PC-9 (cell line): ENCODE results near the gene MLX. TPM values are rescaled to one million over a fixed set of nuclear protein-coding genes. Genes with fewer than 3 reads are reported as not detected.

Experiments
- BruUV-seq: library from RNA; stranded (reverse); fragments of 400-500 nt; replicated peaks from 2 replicates; lab custom pipeline; 2021; lab: Mats Ljungman, UMichigan
- CTCF ChIA-PET: fragments of 300-600 bp; sonication (Branson Sonifier 250); formaldehyde crosslinking; loops from one replicate; lab custom pipeline; 2022; ENCODE audit warnings: antibody characterized with exemption; lab: Charles Lee
- POLR2A ChIA-PET: fragments of 300-600 bp; sonication (Branson Sonifier 250); formaldehyde crosslinking; loops from one replicate; lab custom pipeline; 2022; ENCODE audit warnings: antibody characterized with exemption; ENCODE audit not compliant: unreplicated experiment; lab: Charles Lee
- DNase-seq, 2 experiments: peaks; one replicate each; pipeline versions ENCODE4 v3.0.0 to v3.0.0-alpha.2; 2015 to 2022; ENCODE audit warnings: mixed read lengths in 1 of 2
- H2AFZ ChIP-seq: fragments of 200-600 bp; sonication (generic); 2 replicates; pipeline ENCODE4 v1.8.1; 2017; ENCODE audit warnings: antibody characterized with exemption
- H3F3A ChIP-seq: fragments of 200-600 bp; sonication (generic); 2 replicates; pipeline ENCODE4 v1.8.1; 2017; ENCODE audit warnings: antibody characterized with exemption, mild to moderate bottlenecking, low read depth; ENCODE audit not compliant: insufficient read depth
- H3K27ac ChIP-seq: fragments of 200-600 bp; sonication (generic); 2 replicates; pipeline ENCODE4 v1.6.1; 2016; ENCODE audit warnings: mixed run types
- H3K27me3 ChIP-seq: fragments of 200-600 bp; sonication (generic); 2 replicates; pipeline ENCODE4 v1.6.1; 2016; ENCODE audit warnings: low read depth, mixed run types; ENCODE audit not compliant: insufficient read depth
- H3K36me3 ChIP-seq: fragments of 200-600 bp; sonication (generic); 2 replicates; pipeline ENCODE4 v1.6.1; 2016; ENCODE audit warnings: low read depth, mixed run types
- H3K4me1 ChIP-seq: fragments of 200-600 bp; sonication (generic); replicated peaks from 2 replicates; pipeline ENCODE4 v1.6.1; 2016; ENCODE audit warnings: mixed run types; ENCODE audit not compliant: insufficient read depth
- H3K4me2 ChIP-seq: fragments of 200-600 bp; sonication (generic); 2 replicates; pipeline ENCODE4 v1.6.1; 2017; ENCODE audit warnings: mixed run types
- H3K4me3 ChIP-seq: fragments of 200-600 bp; sonication (generic); 2 replicates; pipeline ENCODE4 v1.6.1; 2016; ENCODE audit warnings: mixed run types
- H3K79me2 ChIP-seq: fragments of 200-600 bp; sonication (generic); 2 replicates; pipeline ENCODE4 v1.6.1; 2017; ENCODE audit warnings: low read depth, mixed run types
- H3K9me2 ChIP-seq: fragments of 200-600 bp; sonication (generic); 2 replicates; pipeline ENCODE4 v1.8.1; 2017; ENCODE audit warnings: mild to moderate bottlenecking; ENCODE audit not compliant: insufficient read depth
- H3K9me3 ChIP-seq: fragments of 200-600 bp; sonication (generic); 2 replicates; pipeline ENCODE4 v1.8.1; 2016; ENCODE audit warnings: low read depth; ENCODE audit not compliant: insufficient read depth
- H4K20me1 ChIP-seq: fragments of 200-600 bp; sonication (generic); 2 replicates; pipeline ENCODE4 v1.8.1; 2017; ENCODE audit not compliant: insufficient read depth
- EZH2 ChIP-seq: fragments of 200-600 bp; sonication (generic); IDR thresholded peaks from 2 replicates; pipeline ENCODE4 v1.8.0; 2017; ENCODE audit warnings: antibody characterized with exemption, low read depth
- intact Hi-C: fragments of 100-400 bp; cut with micrococcal nuclease; formaldehyde crosslinking; loops from one replicate; pipeline ENCODE4 v1.10.0; 2022; ENCODE audit not compliant: unreplicated experiment
- total RNA-seq: library from RNA; stranded (reverse); gene quantifications from 2 replicates; pipeline ENCODE4 v1.2.3, GENCODE V29; 2021
- TF ChIP-seq, protein P1 (sequence below): fragments of 200-600 bp; sonication (generic); conservative IDR thresholded peaks from 2 replicates; pipeline ENCODE4 v1.6.1; 2017; ENCODE audit warnings: mixed run types, antibody characterized with exemption, mild to moderate bottlenecking, moderate library complexity

The MLX gene
- total RNA-seq, 1 experiment from 2014 or later, result 26.0 TPM

DNA sequence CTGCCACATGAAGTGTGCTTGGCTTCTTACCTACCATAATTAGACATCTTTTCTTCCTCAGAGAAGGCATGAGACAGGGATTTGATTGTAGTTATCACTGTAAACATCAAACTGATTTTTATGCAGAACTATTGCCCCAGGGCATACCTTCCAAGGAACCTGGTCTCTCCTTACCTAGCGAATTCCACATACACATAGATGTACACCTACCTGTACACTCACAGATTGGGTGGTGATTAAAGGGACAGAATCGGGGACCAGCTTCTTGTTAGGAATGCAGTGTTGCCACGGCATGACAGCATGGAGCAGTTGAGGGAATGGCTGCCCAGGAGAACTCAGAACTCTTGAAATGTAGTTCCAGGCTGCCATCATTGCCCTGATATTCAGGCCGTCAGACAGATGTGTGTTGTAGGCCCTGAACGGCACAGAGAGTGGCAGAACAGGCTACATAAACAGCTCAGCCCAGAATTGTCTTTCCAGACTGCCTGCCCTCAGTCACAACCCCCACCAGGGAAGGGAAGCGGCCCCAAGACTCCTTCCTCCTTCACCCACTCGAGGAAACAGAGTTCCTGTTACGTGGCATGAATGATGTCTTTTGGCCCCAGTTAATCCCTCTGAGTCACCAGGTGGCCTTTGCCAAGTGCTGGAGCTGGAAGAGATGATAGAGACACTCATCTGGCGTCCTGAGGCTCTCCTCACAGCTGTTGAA is 48.7 kb upstream of the MLX start:
- DNase-seq, result peak; percentile 74 to 94
- H3K4me1 ChIP-seq, result peaks cover 53% of the 10 kb centered on the region
- peak overlapping the region; percentile 67 for H3K4me2 ChIP-seq
- no peak for TF ChIP-seq EZH2
- TF ChIP-seq, protein P1, sequence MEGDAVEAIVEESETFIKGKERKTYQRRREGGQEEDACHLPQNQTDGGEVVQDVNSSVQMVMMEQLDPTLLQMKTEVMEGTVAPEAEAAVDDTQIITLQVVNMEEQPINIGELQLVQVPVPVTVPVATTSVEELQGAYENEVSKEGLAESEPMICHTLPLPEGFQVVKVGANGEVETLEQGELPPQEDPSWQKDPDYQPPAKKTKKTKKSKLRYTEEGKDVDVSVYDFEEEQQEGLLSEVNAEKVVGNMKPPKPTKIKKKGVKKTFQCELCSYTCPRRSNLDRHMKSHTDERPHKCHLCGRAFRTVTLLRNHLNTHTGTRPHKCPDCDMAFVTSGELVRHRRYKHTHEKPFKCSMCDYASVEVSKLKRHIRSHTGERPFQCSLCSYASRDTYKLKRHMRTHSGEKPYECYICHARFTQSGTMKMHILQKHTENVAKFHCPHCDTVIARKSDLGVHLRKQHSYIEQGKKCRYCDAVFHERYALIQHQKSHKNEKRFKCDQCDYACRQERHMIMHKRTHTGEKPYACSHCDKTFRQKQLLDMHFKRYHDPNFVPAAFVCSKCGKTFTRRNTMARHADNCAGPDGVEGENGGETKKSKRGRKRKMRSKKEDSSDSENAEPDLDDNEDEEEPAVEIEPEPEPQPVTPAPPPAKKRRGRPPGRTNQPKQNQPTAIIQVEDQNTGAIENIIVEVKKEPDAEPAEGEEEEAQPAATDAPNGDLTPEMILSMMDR, result no peak
- H3K27ac ChIP-seq, result peak overlapping the region; percentile 89
- no peaks in the 10 kb centered on the region for H3K9me2 ChIP-seq
- no peaks in the 10 kb centered on the region for H3K79me2 ChIP-seq
- no peaks in the 10 kb centered on the region for H3K27me3 ChIP-seq
- H3K4me3 ChIP-seq, result peak overlapping the region; percentile 16; the same call in 1 of the 2 replicates
- H3K36me3 ChIP-seq, result 0 out of 2 replicates have a peak, but pooled peaks cover 3% of the 10 kb centered on the region
- ChIA-PET CTCF (interaction anchor here (0.5 to 2.3 kb wide), 7 partner anchors 9 to 193 kb away, joined by 3 to 18 read pairs (median 5); no protein-coding TSS in a partner anchor), POLR2A (interaction anchor here (0.6 to 2.0 kb wide), 5 partner anchors 9 to 284 kb away, joined by 3 to 11 read pairs (median 7); partner anchors contain the start of genes CAVIN1 and STAT3)
- peaks cover 47% of the 10 kb centered on the region for H3F3A ChIP-seq
- no peak overlapping the region for H2AFZ ChIP-seq
- no TSS peak for BruUV-seq
- intact Hi-C loops, result loop anchor here (5.0 kb wide), 3 partner anchors 61 to 551 kb away; partner anchors contain the start of genes ATP6V0A1 and CNP
- no peaks in the 10 kb centered on the region for H3K9me3 ChIP-seq
- H4K20me1 ChIP-seq, result no peaks in the 10 kb centered on the region

GRCh38 chr17:42518755-42519545 is 48.0 kb upstream of the MLX start:
- no peak overlapping the region for H2AFZ ChIP-seq
- peak overlapping the region; percentile 5; the same call in 1 of the 2 replicates for H3K4me3 ChIP-seq
- no peaks in the 10 kb centered on the region for H3K9me2 ChIP-seq
- TF ChIP-seq, protein P1, result no peak
- no peak for TF ChIP-seq EZH2
- ChIA-PET CTCF (interaction anchor here (0.6 to 2.3 kb wide), 2 partner anchors 8 to 47 kb away, joined by 3 to 18 read pairs; no protein-coding TSS in a partner anchor), POLR2A (interaction anchor here (0.6 to 2.0 kb wide), 7 partner anchors 8 to 505 kb away, joined by 3 to 11 read pairs (median 5); partner anchors contain the start of genes CAVIN1 and STAT3)
- H4K20me1 ChIP-seq, result no peaks in the 10 kb centered on the region
- no TSS peak for BruUV-seq
- 0 out of 2 replicates have a peak, but pooled peaks cover 3% of the 10 kb centered on the region for H3K36me3 ChIP-seq
- intact Hi-C loops, result loop anchor here (1.0 to 5.0 kb wide), 6 partner anchors 8 to 552 kb away; partner anchors contain the start of genes ATP6V0A1, CAVIN1 and CNP
- H3K27ac ChIP-seq, result peak overlapping the region; percentile 89
- no peaks in the 10 kb centered on the region for H3K9me3 ChIP-seq
- H3K79me2 ChIP-seq, result no peaks in the 10 kb centered on the region
- peaks cover 47% of the 10 kb centered on the region for H3F3A ChIP-seq
- peak; percentile 87 to 89 for DNase-seq
- peaks cover 53% of the 10 kb centered on the region for H3K4me1 ChIP-seq
- H3K27me3 ChIP-seq, result no peaks in the 10 kb centered on the region
- H3K4me2 ChIP-seq, result peak overlapping the region; percentile 67
